D721Med (cell line): ENCODE results near the gene PPP2R2D.

Experiments
- DNase-seq: peaks from one replicate; pipeline ENCODE4 v3.0.0; 2011; ENCODE audit warnings: low spot score; ENCODE audit not compliant: insufficient read length
- FAIRE-seq: peaks from 2 replicates; lab custom pipeline; 2011; peaks lifted over from hg19 to GRCh38; lab: Jason Lieb, UNC
- CTCF ChIP-seq: IDR thresholded peaks from 2 replicates; pipeline ENCODE4 v1.5.1; 2012; ENCODE audit warnings: mild to moderate bottlenecking, control low read depth; ENCODE audit not compliant: insufficient read depth; ENCODE audit errors: missing control alignments

Gene PPP2R2D

DNA sequence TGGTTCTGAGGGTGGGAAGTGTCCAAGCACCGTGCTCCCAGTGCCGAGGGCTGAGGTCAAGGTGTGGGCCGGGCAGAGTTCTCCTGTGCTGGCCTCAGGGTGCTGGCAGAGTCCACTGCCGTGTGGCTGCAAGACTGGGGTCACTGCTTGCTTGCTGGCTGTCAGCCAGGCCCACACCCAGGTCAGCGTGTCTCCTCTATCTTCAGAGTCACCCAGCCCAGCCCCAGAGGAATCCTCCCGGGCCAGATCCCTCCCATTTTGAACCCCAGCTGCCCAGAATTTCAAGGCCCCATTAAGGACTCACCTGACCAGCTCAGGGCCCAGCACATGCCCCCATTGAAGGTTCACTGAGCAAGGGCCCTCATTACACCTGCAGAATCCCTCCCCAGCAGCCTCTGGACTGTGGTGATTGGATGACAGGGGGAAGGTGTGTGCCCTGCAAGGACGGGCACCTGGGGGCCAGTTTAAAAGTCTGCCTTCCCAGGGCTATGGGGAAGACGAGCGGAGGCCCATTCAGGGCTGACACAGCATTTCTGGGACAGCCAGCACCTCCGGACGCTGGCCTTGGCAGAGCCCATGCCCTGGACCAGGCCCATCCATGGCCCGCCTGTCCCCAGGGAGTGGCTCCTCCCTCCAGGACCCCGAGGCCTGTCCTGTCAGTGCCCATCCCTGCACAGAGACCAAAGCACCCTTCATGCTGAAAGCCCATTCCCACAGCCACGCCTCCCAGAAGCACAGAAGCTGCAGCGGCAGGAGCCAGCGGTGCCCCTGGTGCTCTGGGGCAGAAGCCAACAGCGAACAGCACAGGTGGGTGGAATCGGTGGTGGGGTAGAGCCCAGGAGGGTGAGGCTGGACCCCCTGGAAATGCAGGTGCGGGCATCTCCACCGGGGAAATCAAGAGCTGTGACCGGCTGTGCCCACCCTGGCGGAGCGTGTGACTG lies 45.1 kb upstream of the PPP2R2D start:
- DNase-seq = no peak

GRCh38 chr10:131856441-131857094 lies 44.2 kb upstream of the PPP2R2D start:
- no peak for DNase-seq
- no peak for FAIRE-seq
- no peak for TF ChIP-seq CTCF

More for the DNA sequence above, 45.1 kb upstream of the PPP2R2D start:
- no peak for TF ChIP-seq CTCF
- no peak for FAIRE-seq

DNA sequence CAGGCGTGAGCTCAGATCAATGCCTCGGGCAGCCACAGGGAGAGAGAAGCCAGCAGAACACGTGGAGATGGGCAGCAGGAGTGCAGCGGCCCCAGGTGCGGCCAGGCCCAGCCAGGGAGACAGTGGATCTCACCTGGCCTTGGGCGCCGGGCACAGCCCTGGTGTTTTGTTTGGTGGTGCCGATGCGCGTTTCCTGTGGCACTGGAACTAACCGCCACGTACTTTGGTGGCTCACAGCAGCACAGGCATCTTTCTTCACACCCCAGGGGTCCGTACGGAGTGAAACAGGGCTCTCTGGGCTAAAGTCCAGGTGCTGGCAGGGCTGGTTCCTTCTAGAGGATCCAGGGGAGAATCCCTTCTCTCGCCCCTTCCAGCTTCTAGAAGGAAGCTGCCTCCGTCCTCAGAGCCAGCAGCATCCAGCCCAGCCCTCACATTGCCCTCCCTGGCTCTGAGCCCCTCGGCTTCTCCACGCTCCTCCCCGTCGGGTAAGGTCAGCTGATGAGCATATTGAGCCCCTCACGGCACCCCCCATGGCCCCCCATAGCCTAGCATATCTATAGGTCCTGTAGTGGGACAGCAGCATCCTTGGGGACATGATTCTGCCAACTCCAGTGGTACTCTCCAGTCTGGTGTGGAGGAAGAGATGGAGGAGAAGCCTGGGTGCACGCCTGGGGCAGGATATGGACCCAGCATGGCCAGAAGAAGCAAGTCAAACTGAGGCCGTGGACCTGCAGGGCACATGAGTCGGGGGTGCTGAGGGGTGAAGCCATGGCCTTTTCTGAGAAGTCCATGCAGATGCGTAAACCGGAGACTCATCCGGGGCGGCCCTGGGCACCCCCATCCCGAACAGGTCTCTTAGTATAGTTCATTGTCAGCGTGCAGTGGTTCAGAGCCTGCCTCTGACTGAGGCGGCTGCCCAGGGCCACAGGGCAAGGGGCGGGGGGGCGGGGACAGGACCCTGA lies 43.4 kb upstream of the PPP2R2D start:
- FAIRE-seq (no peak), DNase-seq (no peak)
- TF ChIP-seq CTCF = no peak

DNA sequence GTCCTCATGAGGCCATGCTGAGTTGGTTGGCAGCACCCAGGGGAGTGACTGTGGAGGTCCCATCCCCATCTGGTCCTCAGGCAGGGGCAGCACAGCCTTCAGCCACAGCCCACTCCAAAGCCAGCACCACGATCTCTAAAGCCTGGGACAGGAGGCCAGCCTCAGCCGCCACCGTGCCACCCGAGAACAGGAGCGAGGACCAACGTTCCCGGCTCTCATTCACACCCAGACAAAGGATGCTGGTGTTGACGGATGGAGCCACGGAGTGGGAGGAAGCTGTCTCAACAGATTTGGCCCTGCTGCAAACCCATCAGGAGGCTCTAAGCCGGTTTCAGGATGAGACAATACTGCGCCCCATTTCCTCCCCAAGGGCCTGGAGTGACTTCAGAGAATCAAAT lies 42.7 kb upstream of the PPP2R2D start:
- no peak for DNase-seq
- FAIRE-seq = no peak
- no peak for TF ChIP-seq CTCF

- FAIRE-seq = no peak
- no peak for DNase-seq
- TF ChIP-seq CTCF = no peak
Observed at GRCh38 chr10:131858583-131859340, 42.0 kb upstream of the PPP2R2D start.

DNA sequence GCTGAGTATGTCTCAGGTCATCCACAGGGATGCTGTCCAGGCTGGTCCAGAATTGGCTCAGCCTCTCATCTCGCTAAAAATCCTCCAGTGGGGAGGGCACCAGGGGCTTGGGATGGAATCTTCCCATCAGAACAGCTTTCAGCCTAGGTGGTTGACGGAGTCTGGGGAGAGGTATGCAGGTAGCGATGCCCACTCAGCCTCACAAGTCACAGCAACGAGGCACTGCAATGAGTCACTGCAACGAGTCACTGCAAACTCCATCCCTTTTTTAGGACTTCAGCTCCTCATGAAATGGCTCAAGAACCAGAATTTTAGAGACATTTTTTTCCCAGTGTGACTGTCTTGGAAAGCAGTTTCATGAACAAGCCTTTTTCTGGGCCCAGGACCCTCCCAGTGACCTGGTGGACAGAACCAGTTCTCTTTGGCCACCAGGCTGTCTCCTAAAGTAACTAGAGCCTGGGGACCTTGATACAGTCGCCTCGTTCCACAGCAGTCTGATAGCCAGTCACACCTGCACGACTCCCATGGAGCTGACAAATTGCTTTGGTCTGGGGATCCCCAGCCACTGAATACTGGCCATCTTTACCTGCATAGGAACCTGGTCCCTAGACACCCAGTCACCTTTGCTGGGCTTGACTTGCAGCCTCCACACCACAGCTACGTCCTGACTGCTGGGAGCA lies 41.3 kb upstream of the PPP2R2D start:
- no peak for DNase-seq
- FAIRE-seq = no peak
- TF ChIP-seq CTCF = no peak
